IMR-90 (cell line): Measurements from ENCODE around the gene MYLK4. TPM values are rescaled to one million over a fixed set of nuclear protein-coding genes. Genes with fewer than 3 reads are reported as not detected.

ENCODE experiments used
- ATAC-seq: fragments of 200-7000 bp; cut with Tn5 transposase; 2 replicates; pipeline ENCODE4 v1.9.1; 2020; ENCODE audit warnings: low read depth, mild to moderate bottlenecking, moderate library complexity
- BruUV-seq: library from RNA; stranded (reverse); fragments of 400-500 nt; replicated peaks from 2 replicates; lab custom pipeline; 2021; lab: Mats Ljungman, UMichigan
- CTCF ChIA-PET: fragments of 300-600 bp; formaldehyde crosslinking; extraction: SDS; loops from one replicate; lab custom pipeline; 2021; ENCODE audit warnings: antibody characterized with exemption; lab: Yijun Ruan, JAX
- POLR2A ChIA-PET: fragments of 300-600 bp; sonication (Branson Sonifier 250); formaldehyde crosslinking; loops from one replicate; lab custom pipeline; 2022; ENCODE audit warnings: antibody characterized with exemption; ENCODE audit not compliant: unreplicated experiment; lab: Charles Lee
- DNase-seq: peaks from one replicate; pipeline ENCODE4 v3.0.0; 2013
- H2AFZ ChIP-seq: replicated peaks from 2 replicates; pipeline ENCODE3; 2013; ENCODE audit warnings: low read length, mild to moderate bottlenecking; ENCODE audit not compliant: poor library complexity
- H2AK5ac ChIP-seq: 2 replicates; pipeline ENCODE4 v1.6.1; 2013; ENCODE audit warnings: low read depth, low read length, inconsistent platforms
- H2AK9ac ChIP-seq: replicated peaks from 2 replicates; pipeline ENCODE3; 2013; ENCODE audit warnings: mild to moderate bottlenecking, low read depth, low read length, moderate library complexity; ENCODE audit not compliant: poor library complexity
- H2BK120ac ChIP-seq: 2 replicates; pipeline ENCODE4 v1.6.1; 2013; ENCODE audit warnings: low read depth, low read length, inconsistent platforms
- H2BK15ac ChIP-seq: 3 replicates; pipeline ENCODE4 v1.6.1; 2013; ENCODE audit warnings: low read depth, low read length, inconsistent platforms
- H2BK20ac ChIP-seq: 2 replicates; pipeline ENCODE4 v1.6.1; 2013; ENCODE audit warnings: low read depth, mild to moderate bottlenecking, inconsistent platforms, low read length, moderate library complexity
- H2BK5ac ChIP-seq: 2 replicates; pipeline ENCODE4 v1.6.1; 2013; ENCODE audit warnings: mild to moderate bottlenecking, low read depth, low read length, inconsistent platforms; ENCODE audit not compliant: poor library complexity, severe bottlenecking
- H3K14ac ChIP-seq: replicated peaks from 2 replicates; pipeline ENCODE4 v1.6.1; 2013; ENCODE audit warnings: low read depth, low read length, inconsistent platforms
- H3K18ac ChIP-seq: 2 replicates; pipeline ENCODE4 v1.6.1; 2013; ENCODE audit warnings: low read depth, low read length, control low read depth
- H3K23ac ChIP-seq: 2 replicates; pipeline ENCODE4 v1.6.1; 2013; ENCODE audit warnings: low read depth, low read length, inconsistent platforms
- H3K27ac ChIP-seq: 2 replicates; pipeline ENCODE4 v1.5.1; 2013; ENCODE audit warnings: mild to moderate bottlenecking, control low read depth, low read length; ENCODE audit not compliant: insufficient read depth
- H3K27me3 ChIP-seq: 2 replicates; pipeline ENCODE4 v1.6.1; 2013; ENCODE audit warnings: low read length; ENCODE audit not compliant: control insufficient read depth, insufficient read depth
- H3K36me3 ChIP-seq: 2 replicates; pipeline ENCODE4 v1.6.1; 2013; ENCODE audit warnings: low read length, mixed read lengths; ENCODE audit not compliant: control insufficient read depth, insufficient read depth
- H3K4ac ChIP-seq: 2 replicates; pipeline ENCODE4 v1.6.1; 2013; ENCODE audit warnings: low read depth, low read length, inconsistent platforms
- H3K4me1 ChIP-seq: 2 replicates; pipeline ENCODE4 v1.6.1; 2013; ENCODE audit warnings: low read length, mixed read lengths; ENCODE audit not compliant: control insufficient read depth, insufficient read depth
- H3K4me2 ChIP-seq: 2 replicates; pipeline ENCODE4 v1.6.1; 2013; ENCODE audit warnings: low read depth, mild to moderate bottlenecking, control low read depth, low read length, moderate library complexity
- H3K4me3 ChIP-seq: 2 replicates; pipeline ENCODE4 v1.5.1; 2013; ENCODE audit warnings: low read depth, mild to moderate bottlenecking, control low read depth, low read length, moderate library complexity; ENCODE audit not compliant: insufficient read depth
- H3K56ac ChIP-seq: 2 replicates; pipeline ENCODE4 v1.6.1; 2013; ENCODE audit warnings: low read length, inconsistent platforms; ENCODE audit not compliant: insufficient read depth; ENCODE audit errors: extremely low read depth
- H3K79me1 ChIP-seq, 2 experiments: 2 replicates each; pipeline ENCODE4 v1.6.1; 2013; ENCODE audit warnings: low read length in 2 of 2, inconsistent platforms in 1 of 2, low read depth in 1 of 2
- H3K9ac ChIP-seq: 2 replicates; pipeline ENCODE4 v1.6.1; 2013; ENCODE audit warnings: low read depth, low read length, control low read depth
- H3K9me1 ChIP-seq: 2 replicates; pipeline ENCODE4 v1.6.1; 2013; ENCODE audit warnings: low read length, inconsistent platforms; ENCODE audit not compliant: insufficient read depth
- H3K9me3 ChIP-seq: 2 replicates; pipeline ENCODE4 v1.6.1; 2013; ENCODE audit warnings: low read length; ENCODE audit not compliant: control insufficient read depth, insufficient read depth
- H4K20me1 ChIP-seq: 2 replicates; pipeline ENCODE4 v1.6.1; 2013; ENCODE audit warnings: low read length, inconsistent platforms; ENCODE audit not compliant: insufficient read depth
- H4K5ac ChIP-seq: 2 replicates; pipeline ENCODE4 v1.6.1; 2013; ENCODE audit warnings: mild to moderate bottlenecking, low read depth, low read length, control low read depth
- H4K8ac ChIP-seq, 2 experiments: 2 replicates each; pipeline ENCODE4 v1.6.1; 2013; ENCODE audit warnings: low read depth in 2 of 2, low read length in 2 of 2, control low read depth in 1 of 2, inconsistent platforms in 1 of 2
- H4K91ac ChIP-seq: 2 replicates; pipeline ENCODE4 v1.6.1; 2013; ENCODE audit warnings: low read depth, low read length, inconsistent platforms; ENCODE audit not compliant: insufficient read depth
- MAZ ChIP-seq: IDR thresholded peaks from 2 replicates; pipeline ENCODE4 v1.6.1; 2012; ENCODE audit warnings: low read depth, mild to moderate bottlenecking, low read length, improper control_type of control experiment, moderate library complexity, borderline replicate concordance
- WGBS, 2 experiments: methylation state at CpG; one replicate each; pipeline versions ENCODE4 v1.1.5 to v1.1.7; 2013; ENCODE audit warnings: missing lambda C conversion rate in 2 of 2; ENCODE audit not compliant: insufficient read length in 1 of 2; ENCODE audit errors: extremely low coverage in 2 of 2; 5-methylcytosine and 5-hydroxymethylcytosine counted together
- dilution Hi-C: fragments of 300-500 bp; cut with HindIII; formaldehyde crosslinking; loops from one replicate; pipeline ENCODE4 v1.14.3; 2018; ENCODE audit warnings: low sequenced_read_pairs; ENCODE audit not compliant: unreplicated experiment
- in situ Hi-C: fragments of 300-500 bp; cut with MboI; formaldehyde crosslinking; loops from 3 replicates; pipeline ENCODE4 v1.14.3; 2019; ENCODE audit warnings: low sequenced_read_pairs, inconsistent platforms, mixed read lengths
- intact Hi-C: fragments of 100-400 bp; cut with micrococcal nuclease; formaldehyde crosslinking; loops from 2 replicates; pipeline ENCODE4 v1.10.0; 2022
- polyA plus RNA-seq, 3 experiments: library from polyadenylated mRNA; depleted of rRNA; stranded (reverse); fragments of >200 nt; gene quantifications; 2 replicates each; pipeline ENCODE4 v1.2.3, GENCODE V29; 2012; ENCODE audit warnings: low replicate concordance in 1 of 3
- total RNA-seq: library from RNA; depleted of rRNA; stranded (reverse); fragments of >200 nt; gene quantifications from 2 replicates; pipeline ENCODE4 v1.2.3, GENCODE V29; 2012

MYLK4 gene
- total and polyA plus RNA-seq, 2 of the 4 experiments (the other 2 are of a cell fraction) = under 0.01 to 0.07 TPM

DNA sequence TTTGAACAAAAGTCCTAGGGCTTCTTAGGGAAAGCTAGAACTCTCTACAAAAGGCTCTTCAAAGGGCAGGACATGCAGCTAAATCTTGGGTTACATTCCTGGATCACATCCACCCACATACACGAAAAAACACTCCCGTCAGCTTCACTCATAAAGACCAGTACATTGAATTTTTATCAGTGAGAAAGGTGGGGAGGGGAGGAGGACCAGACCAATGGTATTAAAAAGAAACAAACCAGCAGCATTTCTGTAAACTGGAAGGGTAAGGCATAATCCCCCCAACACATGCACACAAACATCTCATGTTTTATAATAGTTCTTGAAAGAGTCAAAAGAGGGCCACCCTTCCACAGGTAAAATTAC lies 31.6 kb downstream of the MYLK4 start:
- peak overlapping the region; percentile 44 for H2AFZ ChIP-seq
- no CpG with 5 or more reads among the region's 2 CpGs for WGBS, 2 experiments
- intact Hi-C loops (no loop called here), dilution Hi-C loops (no loop called here), in situ Hi-C loops (no loop called here)
- no peak for TF ChIP-seq MAZ
- H4K8ac ChIP-seq = peak overlapping the region in 1 of 2 experiments; percentile 49; a peak in 1 of 4 replicates
- H2BK5ac ChIP-seq = peak overlapping the region; percentile 59
- no peak overlapping the region for H2AK9ac ChIP-seq
- H3K4me2 ChIP-seq = no peak overlapping the region
- H4K5ac ChIP-seq = peak overlapping the region; percentile 68; the same call in 1 of the 2 replicates
- DNase-seq = peak; percentile 30
- POLR2A ChIA-PET = no interaction called here
- H3K4me1 ChIP-seq = peaks cover 7% of the 10 kb centered on the region
- no peak overlapping the region for H3K56ac ChIP-seq
- H3K14ac ChIP-seq = peak overlapping the region; percentile 93
- CTCF ChIA-PET = no interaction called here
- no peaks in the 10 kb centered on the region for H4K20me1 ChIP-seq
- no peak overlapping the region for H3K9ac ChIP-seq
- H3K23ac ChIP-seq = peak overlapping the region; percentile 45; the same call in 1 of the 2 replicates
- no peaks in the 10 kb centered on the region for H3K36me3 ChIP-seq
- peak overlapping the region; percentile 70 for H2BK120ac ChIP-seq
- 0 out of 2 replicates have a peak overlapping the region, but pooled peaks have one; percentile 8 for H4K91ac ChIP-seq
- no peaks in the 10 kb centered on the region for H3K27me3 ChIP-seq
- H3K4ac ChIP-seq = peak overlapping the region; percentile 79; the same call in 1 of the 2 replicates
- H3K4me3 ChIP-seq = no peak overlapping the region
- H3K9me1 ChIP-seq = peaks cover 4% of the 10 kb centered on the region; the same call in 1 of the 2 replicates
- no peak overlapping the region for H3K27ac ChIP-seq
- ATAC-seq = no peak
- H3K79me1 ChIP-seq = no peaks in the 10 kb centered on the region
- no peaks in the 10 kb centered on the region; the same call in 1 of the 2 replicates for H3K9me3 ChIP-seq
- peak overlapping the region; percentile 74; the same call in 1 of the 2 replicates for H2BK20ac ChIP-seq
- no peak overlapping the region; the same call in 1 of the 2 replicates for H3K18ac ChIP-seq
- BruUV-seq = no TSS peak
- no peak overlapping the region for H2BK15ac ChIP-seq
- no peak overlapping the region for H2AK5ac ChIP-seq
